GM21619 (cell line): ENCODE measurements around the gene KNCN.

ENCODE experiments used
- ATAC-seq: cut with Tn5 transposase; IDR thresholded peaks from one replicate; pipeline ENCODE4 v1.9.1; 2021; ENCODE audit not compliant: unreplicated experiment

The KNCN gene

GRCh38 chr1:46508757-46509156 lies 42.7 kb downstream of the KNCN start:
- no peak for ATAC-seq

GRCh38 chr1:46506470-46507219 lies 44.8 kb downstream of the KNCN start:
- no peak for ATAC-seq

GRCh38 chr1:46503421-46503820 lies 48.0 kb downstream of the KNCN start:
- no peak for ATAC-seq

- ATAC-seq: no peak
Measured at GRCh38 chr1:46501528-46501927, 49.9 kb downstream of the KNCN start.

- no peak for ATAC-seq
Measured at GRCh38 chr1:46497665-46498064, 53.8 kb downstream of the KNCN start.

- no peak for ATAC-seq
Measured at GRCh38 chr1:46497020-46497419, 54.4 kb downstream of the KNCN start.

GRCh38 chr1:46496505-46496904 lies 54.9 kb downstream of the KNCN start:
- ATAC-seq: no peak

- no peak for ATAC-seq
Measured at GRCh38 chr1:46495778-46496177, 55.7 kb downstream of the KNCN start.
